Fibroblast of peridontal ligament (primary cell): ENCODE results near the gene ACKR4.
A peak's percentile ranks its signal among the peaks of the same experiment; 100 is the strongest.

ENCODE experiments used
- DNase-seq: peaks from one replicate; pipeline ENCODE4 v3.0.0-alpha.2; 2010; ENCODE audit errors: extremely low read depth

The ACKR4 gene

DNA sequence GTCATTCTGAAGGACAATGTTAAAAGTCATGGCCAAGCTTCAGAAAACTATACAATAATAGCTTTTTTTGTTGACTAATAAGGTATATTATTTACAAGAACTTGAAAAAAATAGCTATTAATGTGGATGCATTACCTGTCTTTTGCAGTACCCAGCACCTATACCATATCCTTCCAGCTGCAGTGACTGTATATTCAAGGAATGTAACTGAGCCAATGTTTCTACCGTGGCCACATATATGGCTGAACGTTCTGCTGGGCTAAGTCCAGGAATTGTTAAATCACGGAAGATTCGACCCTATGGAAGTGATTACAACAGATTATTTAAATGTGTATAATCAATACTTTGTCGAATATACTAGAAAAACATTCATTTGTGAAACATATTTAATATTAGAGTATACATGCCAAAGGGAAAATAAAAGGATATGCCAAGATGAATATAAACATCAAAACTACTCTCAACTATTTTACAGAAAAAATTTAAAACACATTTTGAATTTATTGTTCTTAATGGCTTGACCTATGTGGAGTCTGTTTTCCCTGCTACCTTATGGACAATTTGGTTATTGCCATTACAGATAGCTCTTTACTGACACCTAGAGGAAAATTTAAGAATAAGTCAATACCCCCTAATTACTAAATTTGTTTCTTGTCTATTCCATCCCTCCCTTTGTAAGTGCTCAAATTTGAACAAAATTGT lies 44.9 kb downstream of the ACKR4 start:
- DNase-seq: peak; percentile 88

DNA sequence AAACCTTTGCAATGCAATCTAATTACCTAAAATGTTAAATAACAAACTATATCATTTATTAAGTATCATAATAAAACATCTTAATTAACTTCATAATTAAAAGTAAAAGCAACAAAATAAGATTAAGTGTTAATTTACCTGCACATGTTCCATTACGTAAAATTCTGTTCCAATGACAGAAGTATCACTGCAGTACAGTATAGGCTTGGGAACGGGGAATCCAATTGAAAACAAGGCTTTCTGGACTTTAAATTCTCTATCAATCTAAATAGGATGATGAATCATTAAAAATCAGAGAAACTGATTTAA lies 45.4 kb downstream of the ACKR4 start:
- DNase-seq: no peak

DNA sequence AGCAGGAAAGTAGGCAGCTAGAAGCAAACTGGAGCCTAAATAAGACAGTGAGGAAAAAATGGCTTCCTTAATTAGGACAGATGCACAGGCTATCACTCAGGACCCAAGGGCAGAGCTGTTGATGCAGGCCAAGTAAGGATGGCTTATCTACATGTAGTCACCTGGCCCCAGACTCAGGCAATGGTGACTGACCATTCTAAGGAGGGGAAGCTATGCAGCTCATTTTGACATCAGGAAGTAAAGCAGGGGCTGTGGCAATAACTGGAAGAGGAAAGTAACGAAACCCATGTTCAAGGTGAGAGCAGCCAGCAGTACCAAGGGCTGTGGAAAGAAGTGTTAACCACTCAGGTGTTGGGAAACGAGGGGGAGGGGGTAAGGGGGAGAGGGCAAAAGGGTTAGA lies 46.3 kb downstream of the ACKR4 start:
- no peak for DNase-seq

DNA sequence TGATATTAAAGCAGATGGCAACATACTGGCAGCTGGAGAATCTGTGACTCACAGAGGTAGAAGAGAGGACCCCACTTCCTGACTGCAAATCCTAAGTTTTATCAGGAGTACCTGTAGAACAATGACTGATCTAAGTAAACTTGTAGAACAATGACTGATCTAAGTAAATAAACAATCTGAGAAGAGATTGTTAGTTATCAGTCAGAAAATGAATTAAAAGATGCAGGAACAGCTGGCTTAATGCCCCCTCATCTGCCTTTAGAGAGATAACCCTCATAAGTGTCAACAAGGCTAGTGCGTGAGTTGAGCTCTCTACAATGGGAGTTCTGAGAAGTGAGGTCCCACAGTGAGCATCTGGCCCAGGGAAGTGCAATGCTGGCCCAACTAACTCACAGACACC lies 48.0 kb downstream of the ACKR4 start:
- DNase-seq: no peak

DNA sequence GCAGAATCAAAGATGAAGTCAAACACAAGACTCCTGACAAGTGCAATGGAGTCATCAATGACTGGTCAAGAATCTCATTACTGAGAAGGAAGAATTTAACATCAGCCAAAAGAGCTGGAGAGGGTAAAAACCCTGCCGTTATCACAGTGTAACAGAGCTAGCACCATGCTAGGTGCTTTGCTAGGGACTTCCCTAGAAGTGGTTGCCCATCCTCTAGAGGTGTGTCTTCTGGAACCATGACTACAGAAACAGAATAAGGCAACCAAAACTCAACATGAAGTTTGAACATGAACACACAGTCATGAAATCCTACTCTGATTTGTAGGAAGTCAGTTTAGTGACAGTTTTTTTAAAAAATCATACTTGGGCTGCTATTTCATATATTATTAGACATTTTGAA lies 53.1 kb downstream of the ACKR4 start:
- no peak for DNase-seq
